ENCODE measurements around the gene ZNF516.

DNA sequence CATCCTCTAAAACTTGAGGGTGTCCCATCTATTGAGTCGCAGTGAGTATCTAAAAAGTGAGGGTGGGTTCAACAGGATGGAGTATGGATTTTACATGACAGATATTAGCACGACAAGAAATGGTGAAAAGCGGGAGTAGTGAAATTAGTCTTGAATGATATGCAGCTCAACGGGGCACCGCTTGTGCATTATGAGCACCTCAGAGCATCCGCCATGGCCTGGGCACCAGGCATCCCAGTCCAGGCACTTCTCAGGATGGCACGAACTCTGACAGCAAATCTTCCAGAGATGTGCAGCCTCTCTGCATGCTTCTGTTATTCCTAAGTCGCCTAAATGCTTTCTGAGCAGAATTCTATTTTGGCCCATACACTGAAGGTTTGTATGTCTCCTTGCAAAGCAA, 57.1 kb downstream of the ZNF516 start:
- TF ChIP-seq ZFP3 (CRISPR knock-in tag; IDR thresholded peaks at IDR 0.05) (no peak), CSRNP3 (CRISPR knock-in tag; IDR thresholded peaks at IDR 0.05) (no peak)
